ENCODE measurements around the gene CLDN20.
"Not testable (repeated sequence)": the region's sequence is repeated elsewhere in the genome, so short reads cannot be mapped to it uniquely, and the experiment has no call there.

CLDN20 gene

DNA sequence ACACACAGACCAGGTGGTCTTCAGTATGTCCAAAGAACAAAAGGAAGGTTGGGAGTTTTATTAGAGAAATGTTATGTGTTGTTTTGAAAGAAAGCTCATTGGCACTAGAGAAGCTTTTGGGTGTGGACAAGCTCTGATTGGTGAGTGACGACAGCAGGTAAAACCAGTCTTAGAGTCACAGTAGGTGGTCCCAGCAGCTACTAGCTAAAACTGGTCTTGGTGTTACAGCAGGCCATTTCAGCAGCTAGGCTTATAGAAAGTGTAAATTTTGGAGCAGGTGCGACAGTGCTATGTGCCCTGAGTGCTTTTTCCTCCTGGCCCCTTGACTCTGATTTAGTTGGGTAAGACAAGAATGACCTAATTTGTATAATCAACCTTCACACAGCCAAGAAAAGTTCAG lies 3.6 kb downstream of the CLDN20 start:
- H3K4me3 ChIP-seq (ENCODE audit: low read length): no peak overlapping the region
- TF ChIP-seq, protein P1, sequence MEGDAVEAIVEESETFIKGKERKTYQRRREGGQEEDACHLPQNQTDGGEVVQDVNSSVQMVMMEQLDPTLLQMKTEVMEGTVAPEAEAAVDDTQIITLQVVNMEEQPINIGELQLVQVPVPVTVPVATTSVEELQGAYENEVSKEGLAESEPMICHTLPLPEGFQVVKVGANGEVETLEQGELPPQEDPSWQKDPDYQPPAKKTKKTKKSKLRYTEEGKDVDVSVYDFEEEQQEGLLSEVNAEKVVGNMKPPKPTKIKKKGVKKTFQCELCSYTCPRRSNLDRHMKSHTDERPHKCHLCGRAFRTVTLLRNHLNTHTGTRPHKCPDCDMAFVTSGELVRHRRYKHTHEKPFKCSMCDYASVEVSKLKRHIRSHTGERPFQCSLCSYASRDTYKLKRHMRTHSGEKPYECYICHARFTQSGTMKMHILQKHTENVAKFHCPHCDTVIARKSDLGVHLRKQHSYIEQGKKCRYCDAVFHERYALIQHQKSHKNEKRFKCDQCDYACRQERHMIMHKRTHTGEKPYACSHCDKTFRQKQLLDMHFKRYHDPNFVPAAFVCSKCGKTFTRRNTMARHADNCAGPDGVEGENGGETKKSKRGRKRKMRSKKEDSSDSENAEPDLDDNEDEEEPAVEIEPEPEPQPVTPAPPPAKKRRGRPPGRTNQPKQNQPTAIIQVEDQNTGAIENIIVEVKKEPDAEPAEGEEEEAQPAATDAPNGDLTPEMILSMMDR (IDR thresholded peaks at IDR 0.05; ENCODE audit: insufficient read depth, low read depth, low read length, missing control alignments): no peak
- DNase-seq (ENCODE audit: low read depth): peak; percentile 51

DNA sequence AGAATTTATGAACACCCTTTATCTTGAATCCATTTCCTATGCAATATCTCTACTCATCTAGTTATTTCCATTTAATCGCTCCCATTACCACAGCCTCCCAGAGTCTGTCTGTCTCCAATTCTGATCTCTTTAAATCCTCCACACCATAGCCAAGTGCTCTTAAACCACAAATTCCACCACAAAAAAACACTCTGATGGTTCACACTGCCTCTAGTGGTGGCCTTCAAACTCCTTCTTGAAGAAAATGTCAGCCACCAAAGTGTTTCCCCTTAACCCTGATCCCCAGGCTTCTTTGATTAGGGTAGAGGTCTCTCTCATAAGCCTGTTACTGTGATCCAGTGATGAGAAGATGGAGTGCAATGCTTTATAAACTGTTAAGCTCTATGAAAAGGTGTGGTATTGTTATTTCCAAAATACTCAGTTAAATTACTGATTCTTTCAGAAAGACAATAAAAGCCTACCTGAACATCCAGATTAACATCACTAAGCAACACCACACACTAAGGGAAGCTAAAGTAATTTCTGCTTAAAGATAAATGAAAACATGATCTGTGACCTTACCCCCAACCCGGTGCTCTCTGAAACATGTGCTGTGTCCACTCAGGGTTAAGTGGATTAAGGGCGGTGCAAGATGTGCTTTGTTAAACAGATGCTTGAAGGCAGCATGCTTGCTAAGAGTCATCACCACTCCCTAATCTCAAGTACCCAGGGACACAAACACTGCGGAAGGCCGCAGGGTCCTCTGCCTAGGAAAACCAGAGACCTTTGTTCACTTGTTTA lies 4.5 kb downstream of the CLDN20 start:
- DNase-seq (ENCODE audit: low read depth): peak; percentile 37
- TF ChIP-seq, protein P1 (IDR thresholded peaks at IDR 0.05; ENCODE audit: insufficient read depth, low read depth, low read length, missing control alignments): peak; percentile 60
- H3K4me3 ChIP-seq (ENCODE audit: low read length): not testable (repeated sequence)

DNA sequence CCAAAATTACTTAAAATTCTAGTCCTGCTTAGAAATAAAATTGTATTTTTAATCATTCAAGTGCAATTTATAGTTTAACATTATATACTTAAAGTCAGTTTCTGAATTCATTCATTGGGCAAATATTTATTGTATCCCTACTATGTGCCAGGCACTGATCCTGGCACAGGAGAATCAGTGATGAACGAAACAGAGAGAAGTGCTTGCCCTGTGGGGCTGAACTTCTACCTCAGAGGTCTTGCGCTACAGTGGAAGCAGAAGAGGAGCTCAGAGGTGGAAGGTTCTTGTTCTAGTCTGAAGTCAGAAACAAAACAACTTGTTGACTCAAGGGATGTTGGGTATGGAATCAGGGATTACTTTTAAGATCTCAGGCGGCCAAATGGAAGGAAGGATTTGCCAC lies 6.0 kb downstream of the CLDN20 start:
- no peak overlapping the region for H3K4me3 ChIP-seq (ENCODE audit: low read length)
- DNase-seq (ENCODE audit: low read depth): no peak
- TF ChIP-seq, protein P1 (IDR thresholded peaks at IDR 0.05; ENCODE audit: insufficient read depth, low read depth, low read length, missing control alignments): no peak

DNA sequence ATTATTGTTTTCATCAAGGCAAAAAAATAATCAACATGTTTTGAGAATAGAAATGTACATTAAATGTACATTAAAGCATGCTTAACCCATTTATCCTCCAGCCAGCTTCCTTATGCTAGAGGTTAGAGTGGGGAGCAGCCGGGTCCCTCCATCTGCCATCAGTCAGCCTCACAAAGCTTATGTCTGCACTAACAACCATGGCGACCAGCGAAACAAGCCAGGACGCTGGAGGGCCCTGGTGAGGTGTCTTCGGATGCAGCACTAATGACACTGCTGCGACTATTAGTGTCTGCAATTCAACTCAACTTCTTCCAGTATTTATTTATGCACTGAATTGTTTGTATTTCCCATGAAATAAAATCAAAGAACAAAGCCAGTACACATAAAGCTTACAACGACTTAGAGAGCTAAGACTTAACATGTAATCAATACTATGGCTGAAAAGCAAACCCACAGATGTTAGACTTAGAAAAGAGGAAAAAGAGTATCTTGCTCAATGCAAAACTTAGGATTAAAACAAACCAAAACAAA lies 6.8 kb downstream of the CLDN20 start:
- H3K4me3 ChIP-seq (ENCODE audit: low read length): no peak overlapping the region
- no peak for DNase-seq (ENCODE audit: low read depth)
- TF ChIP-seq, protein P1 (IDR thresholded peaks at IDR 0.05; ENCODE audit: insufficient read depth, low read depth, low read length, missing control alignments): no peak

DNA sequence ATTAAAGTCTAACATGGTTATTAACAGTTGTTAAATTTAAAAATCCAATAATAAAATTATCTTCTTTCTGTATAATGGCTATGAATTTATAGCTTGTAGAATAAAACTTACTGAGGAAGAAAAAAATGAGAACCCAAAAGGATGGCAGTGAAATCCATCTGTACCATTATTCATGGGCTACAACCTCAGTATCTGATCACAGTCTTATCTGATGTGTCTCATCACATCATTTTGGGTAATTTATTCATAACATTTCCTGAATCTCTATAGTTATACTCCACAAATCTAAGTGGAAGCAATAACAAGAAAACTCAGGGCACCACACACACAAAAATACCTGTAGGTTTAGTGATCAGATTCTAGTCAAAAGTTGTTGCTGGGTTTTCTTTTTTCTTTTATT lies 7.3 kb downstream of the CLDN20 start:
- DNase-seq (ENCODE audit: low read depth): no peak
- TF ChIP-seq, protein P1 (IDR thresholded peaks at IDR 0.05; ENCODE audit: insufficient read depth, low read depth, low read length, missing control alignments): no peak
- H3K4me3 ChIP-seq (ENCODE audit: low read length): no peak overlapping the region

DNA sequence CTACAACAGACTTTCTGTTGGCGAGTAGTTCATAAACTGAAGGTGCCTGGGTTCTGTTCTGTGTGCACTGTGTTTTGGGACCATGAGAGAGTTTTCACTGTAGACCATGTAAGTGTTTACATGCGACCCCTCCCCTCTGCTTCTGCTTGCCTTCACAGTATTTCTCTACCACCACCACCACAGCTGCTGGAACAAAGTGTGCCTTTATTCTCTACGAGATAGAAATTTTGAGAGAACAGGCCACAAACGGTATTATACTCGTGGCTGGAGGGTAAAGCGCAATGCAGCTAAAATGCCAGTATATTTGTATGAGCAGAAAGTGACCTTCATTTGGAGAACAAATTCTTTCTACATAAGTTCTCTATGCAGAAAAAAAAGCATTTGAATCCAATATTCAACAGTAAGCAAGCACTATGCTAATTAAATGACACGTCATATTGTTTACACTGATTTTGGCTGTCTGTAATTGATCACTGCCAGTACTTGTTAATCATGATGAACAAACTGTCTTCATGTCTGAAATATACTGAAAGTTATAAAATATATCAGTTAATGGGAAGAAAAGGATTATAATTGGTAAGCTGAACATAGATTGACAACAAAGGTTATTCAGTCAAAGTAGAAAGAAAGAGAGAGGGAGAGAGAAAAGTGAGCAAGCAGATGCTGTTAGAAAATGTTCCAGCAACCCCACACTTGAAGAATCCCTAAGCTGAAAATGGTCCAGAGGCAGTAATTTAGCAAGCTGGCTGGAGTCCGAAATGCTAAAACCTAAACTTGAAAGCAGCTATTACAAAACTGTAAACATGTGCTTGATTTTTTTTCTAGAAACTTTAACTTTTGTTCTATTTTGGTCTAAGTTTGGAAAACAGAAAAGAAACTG lies 8.8 kb downstream of the CLDN20 start:
- no peak overlapping the region for H3K4me3 ChIP-seq (ENCODE audit: low read length)
- TF ChIP-seq, protein P1 (IDR thresholded peaks at IDR 0.05; ENCODE audit: insufficient read depth, low read depth, low read length, missing control alignments): no peak
- DNase-seq (ENCODE audit: low read depth): no peak

All from epithelial cell of esophagus (primary cell).